HEK293T (cell line): ENCODE results near the gene GEMIN7.

Experiments
- ARNT ChIP-seq: fragments of 450-650 bp; IDR thresholded peaks from 2 replicates; pipeline ENCODE4 v1.6.1; 2017; ENCODE audit warnings: mild to moderate bottlenecking
- BHLHE40 ChIP-seq: fragments of 450-650 bp; IDR thresholded peaks from 2 replicates; pipeline ENCODE4 v1.6.1; 2016; ENCODE audit warnings: mild to moderate bottlenecking, moderate library complexity, borderline replicate concordance
- FOXK2 ChIP-seq: fragments of 450-650 bp; IDR thresholded peaks from 2 replicates; pipeline ENCODE4 v1.6.1; 2016; ENCODE audit warnings: mild to moderate bottlenecking
- FOXM1 ChIP-seq: fragments of 450-650 bp; IDR thresholded peaks from 2 replicates; pipeline ENCODE4 v1.6.1; 2017; ENCODE audit warnings: mild to moderate bottlenecking, borderline replicate concordance
- NFRKB ChIP-seq: fragments of 450-650 bp; IDR thresholded peaks from 2 replicates; pipeline ENCODE4 v1.6.1; 2016; ENCODE audit warnings: mild to moderate bottlenecking, moderate library complexity
- PKNOX1 ChIP-seq: fragments of 450-650 bp; IDR thresholded peaks from 2 replicates; pipeline ENCODE4 v1.6.1; 2016
- SP1 ChIP-seq: fragments of 450-650 bp; IDR thresholded peaks from 2 replicates; pipeline ENCODE4 v1.6.1; 2017
- SUZ12 ChIP-seq: fragments of 450-650 bp; IDR thresholded peaks from 2 replicates; pipeline ENCODE4 v1.6.1; 2016; ENCODE audit warnings: mild to moderate bottlenecking
- ZNF384 ChIP-seq: fragments of 450-650 bp; IDR thresholded peaks from 2 replicates; pipeline ENCODE4 v1.6.1; 2016

GRCh38 chr19:45041125-45041524 is 37.9 kb upstream of the GEMIN7 start:
- TF ChIP-seq FOXM1 (no peak), SUZ12 (no peak), SP1 (no peak), PKNOX1 (no peak), BHLHE40 (no peak), ARNT (no peak), FOXK2 (no peak), NFRKB (no peak), ZNF384 (no peak)
